C4-2B (cell line): ENCODE measurements around the gene LMAN2L.

Source experiments
- CTCF ChIP-seq: fragments of 450-650 bp; conservative IDR thresholded peaks from 2 replicates; pipeline ENCODE4 v1.5.1; 2017; ENCODE audit warnings: mild to moderate bottlenecking
- ZFX ChIP-seq: fragments of 450-650 bp; IDR thresholded peaks from 2 replicates; pipeline ENCODE4 v1.6.1; 2017

GRCh38 chr2:96759548-96759947 lies 19.7 kb upstream of the LMAN2L start:
- TF ChIP-seq CTCF (no peak), ZFX (no peak)
